Activated CD4-positive, alpha-beta T cell treated with anti-CD3 and anti-CD28 coated beads for 1 hour (primary cell): Measurements from ENCODE around the gene SSH2.

ENCODE experiments used
- DNase-seq: peaks from one replicate; pipeline ENCODE4 v3.0.0-alpha.2; 2020

Gene SSH2

GRCh38 chr17:29595943-29596774, 333.9 kb downstream of the SSH2 start:
- no peak for DNase-seq

DNA sequence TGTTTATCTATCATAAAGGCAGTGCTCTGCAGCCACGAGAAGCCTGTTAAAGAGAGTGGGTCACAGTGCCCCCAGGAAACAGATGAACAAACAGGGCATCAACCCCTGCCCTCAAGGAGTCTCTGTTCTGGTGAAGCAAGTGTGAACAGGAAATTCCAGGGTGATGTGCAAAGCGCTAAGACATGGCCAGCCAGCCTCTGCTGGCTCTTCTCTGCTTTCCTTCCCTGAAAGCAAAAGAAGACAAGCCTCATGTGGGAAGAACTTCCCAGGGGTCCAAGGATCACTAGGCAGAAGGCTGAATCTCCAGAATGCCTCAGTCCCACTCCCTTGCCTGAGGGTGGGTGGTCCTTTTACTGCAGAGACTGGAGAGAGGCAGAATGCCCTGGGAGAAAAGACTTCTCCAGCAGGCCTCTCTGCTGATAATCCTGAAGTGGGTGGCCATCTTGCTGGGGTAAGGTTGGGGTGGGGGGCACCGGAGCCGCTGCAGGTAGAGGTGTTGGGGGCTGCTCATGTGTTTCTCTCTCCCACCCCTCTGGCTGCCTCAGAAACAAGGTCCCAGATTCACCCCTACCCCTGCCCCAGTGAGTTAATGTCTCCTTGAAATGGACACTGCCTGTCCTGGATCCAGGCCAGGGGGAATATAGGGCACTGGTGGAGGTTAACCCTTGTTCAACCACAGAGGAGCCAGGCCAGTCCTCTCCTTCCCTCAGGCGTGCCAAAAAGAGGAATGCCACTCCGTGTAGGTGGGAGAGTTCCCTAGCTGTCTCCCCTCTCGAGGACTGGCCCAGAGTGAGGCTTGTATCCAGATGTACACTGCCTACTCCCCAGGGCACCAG, 334.7 kb downstream of the SSH2 start:
- no peak for DNase-seq

DNA sequence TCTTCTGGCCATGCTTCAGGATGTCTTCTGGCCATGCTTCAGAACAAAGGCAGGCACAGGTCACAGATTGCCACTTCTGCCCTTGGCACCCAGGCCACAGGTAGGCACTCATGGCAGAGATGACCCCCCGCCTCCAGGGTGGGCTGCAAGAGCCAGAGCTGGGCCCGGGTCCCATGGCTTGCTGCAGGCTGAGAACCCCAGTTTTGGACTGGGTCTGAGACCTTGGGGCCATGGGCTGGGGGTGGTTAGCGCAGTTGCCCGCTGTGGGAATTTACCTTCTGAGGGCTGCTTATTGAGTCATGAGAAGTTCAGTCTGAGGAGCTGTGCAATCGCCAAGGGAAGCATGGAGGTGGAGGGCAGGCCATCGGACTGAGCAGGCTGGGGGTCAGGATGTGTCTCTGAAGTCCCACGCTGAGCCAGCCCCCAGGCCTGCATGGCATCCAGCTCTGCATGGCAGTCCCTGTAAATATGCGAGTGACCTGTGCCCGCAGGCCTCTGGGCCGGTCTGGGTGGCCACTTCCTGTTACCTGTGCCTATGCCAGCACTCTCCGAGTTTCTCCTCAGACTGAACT, 335.4 kb downstream of the SSH2 start:
- no peak for DNase-seq

DNA sequence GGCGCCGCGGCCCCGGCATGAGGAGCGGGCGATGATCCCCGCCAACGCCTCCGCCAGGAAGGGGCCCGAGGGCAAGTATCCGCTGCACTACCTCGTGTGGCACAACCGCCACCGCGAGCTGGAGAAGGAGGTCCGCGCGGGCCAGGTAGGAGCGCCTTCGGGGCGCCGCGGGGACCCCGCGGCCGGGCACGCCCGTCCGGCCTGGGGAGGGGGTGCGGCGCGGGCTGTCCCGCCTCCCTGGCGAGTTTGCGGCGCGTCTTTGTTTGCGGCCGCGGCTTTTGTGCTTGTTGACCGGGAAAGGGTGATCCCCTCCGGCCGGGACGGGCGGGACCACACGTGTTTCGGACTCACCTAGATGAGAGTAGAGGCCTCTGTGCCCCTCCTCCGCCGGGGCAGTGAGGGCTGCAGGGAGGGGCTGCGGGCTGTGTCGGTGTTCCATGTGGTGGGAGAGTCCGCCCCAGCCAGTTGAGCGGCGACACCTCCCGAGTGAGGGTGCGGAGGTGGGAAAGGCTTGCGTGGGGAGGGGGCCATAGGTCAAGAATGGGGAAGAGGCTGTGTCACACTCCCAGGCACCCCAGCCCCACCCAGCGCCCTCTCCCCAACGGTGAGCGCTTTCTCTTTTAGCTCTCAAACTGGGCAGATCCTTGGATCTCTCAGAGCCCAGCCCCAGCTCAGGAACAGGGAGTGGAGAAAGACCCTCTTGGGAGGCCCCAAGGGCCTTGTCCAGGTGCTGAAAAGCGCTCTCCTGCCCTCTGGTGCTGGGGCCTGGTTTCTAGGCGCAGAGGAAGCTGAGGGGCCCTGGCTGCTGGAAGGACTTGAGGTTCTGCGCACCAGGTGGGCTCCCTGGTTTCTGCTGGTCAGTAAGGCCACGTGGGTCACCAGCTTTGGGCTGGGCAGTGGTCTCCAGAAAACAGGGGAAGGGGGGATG, 336.2 kb downstream of the SSH2 start:
- DNase-seq: no peak

- DNase-seq: no peak
Measured at GRCh38 chr17:29592850-29593551, 337.0 kb downstream of the SSH2 start, which contains the start of gene ANKRD13B. Gene ANKRD13B, plus strand, starts transcription at chr17:29593132. Its CDS starts 490 bp downstream, at chr17:29593622.

- peak; percentile 60 for DNase-seq
Measured at GRCh38 chr17:29591737-29592608, 338.1 kb downstream of the SSH2 start.

DNA sequence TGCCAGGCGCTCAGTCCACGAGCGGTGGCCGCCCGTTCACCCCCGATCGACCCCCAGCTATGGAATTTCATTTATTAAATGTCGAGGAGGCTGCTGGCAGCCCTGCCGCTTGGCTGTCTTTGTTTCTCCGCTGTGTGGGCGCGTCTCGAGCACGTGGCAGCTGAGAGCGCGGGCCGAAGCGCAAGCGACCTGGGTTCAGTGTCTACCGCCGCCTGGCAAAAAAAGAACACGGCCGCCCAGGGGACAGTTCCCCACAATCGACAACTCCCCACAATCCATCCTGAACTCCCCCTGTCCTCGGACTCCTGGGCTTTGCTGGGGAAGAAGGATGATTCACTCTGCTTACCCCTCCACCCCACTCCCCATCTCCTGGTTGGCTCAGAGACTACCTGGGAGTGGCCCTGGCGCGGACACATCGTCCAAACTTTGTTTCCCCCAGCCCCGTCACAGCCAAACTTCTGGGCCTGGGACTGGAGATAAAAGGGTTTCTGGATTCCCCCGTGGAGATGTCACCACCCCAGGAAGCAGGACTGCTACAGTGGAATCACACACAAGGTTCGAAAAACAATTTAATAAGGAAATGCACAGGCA, 338.8 kb downstream of the SSH2 start:
- DNase-seq: no peak

- DNase-seq: no peak
Measured at GRCh38 chr17:29590411-29591145, 339.4 kb downstream of the SSH2 start.

DNA sequence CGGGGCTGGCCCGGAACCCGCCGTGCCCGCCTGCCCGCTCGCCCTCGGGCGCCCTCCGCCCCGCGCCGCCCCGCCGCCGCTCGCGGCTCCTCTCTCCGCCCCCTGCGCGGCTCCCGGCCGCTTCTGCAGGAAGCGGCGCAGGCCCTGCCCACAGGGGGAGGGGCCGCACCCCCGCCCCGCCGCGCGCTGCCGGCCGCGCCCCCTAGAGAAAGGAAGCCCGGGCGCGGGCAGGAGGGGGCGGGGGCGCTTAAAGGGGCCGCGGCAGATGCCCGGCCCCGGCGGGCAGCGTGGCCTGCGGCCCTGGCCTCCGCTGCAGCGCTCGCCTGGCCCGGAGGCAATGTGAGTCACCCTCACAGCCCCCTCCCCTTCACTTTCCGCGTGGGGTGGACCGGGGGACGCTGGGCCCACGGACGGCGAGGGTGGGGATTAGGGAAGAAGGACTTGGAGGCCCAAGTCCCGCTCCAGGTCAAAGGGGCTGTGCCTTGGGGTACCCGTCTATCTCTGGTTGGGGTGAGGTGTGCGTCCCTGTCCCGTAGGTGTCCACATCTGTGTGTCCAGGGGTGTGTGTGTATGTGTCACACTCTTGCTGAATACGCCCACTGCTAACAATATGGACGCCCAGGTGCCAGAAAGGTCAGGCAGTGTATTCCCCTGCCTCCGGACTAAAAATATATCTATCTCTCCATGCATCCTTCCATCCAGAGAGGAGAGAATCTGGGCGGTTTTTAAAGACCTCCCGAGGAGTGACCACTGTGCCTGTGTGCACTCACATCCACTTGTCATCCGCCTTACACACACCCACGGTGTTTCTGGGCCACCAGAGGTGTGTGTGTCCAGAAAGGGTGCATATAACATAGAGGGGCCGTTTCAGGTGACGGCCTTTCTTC, 340.3 kb downstream of the SSH2 start, which contains the start of gene GIT1:
GIT1 (minus strand) TSS at position 125 of the 887 bp plus-strand sequence. CDS start 270 bp downstream, outside the sequence.
- DNase-seq: peak; percentile 73

DNA sequence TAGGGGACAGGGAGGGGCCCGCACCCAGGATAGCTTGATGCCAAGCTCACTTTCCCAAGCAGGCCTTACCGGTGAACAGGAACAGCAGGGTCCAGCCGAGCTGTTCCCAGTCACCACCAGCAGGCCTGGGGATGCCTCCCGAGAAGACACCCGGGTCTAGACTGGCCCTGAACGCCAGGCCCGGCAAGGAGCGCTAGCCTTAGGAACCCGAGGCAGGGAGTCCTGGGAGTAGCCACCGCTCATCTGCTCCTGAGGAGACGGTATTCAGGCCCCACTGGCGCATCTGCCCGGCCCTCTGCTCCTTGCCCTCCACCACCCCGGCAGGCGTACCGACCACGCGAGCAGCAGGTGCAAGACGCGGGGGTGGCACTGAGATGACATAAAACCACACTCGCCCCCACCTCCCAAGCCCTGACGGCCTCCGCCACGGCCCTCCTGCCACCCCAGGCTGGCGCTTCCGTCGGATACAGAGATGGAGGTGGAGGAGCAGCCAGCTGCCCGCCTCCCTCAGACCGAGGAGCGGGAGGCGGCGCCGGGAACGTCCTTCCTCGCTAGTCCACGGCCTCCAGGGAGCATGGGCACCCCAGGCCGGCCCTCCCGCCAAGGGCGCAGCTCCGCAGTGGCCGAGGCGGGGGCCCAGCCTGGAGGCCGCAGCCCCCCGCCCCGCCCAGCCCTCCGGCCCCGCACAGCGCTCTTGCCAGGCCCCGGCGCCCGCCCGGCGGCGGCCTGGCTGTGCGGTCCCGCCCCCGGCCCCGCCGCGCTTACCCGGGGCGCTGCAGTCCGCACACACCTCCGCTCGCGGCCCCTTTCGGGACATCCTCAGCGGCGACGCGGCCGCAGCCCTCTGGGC, 341.2 kb downstream of the SSH2 start:
- DNase-seq: no peak

DNA sequence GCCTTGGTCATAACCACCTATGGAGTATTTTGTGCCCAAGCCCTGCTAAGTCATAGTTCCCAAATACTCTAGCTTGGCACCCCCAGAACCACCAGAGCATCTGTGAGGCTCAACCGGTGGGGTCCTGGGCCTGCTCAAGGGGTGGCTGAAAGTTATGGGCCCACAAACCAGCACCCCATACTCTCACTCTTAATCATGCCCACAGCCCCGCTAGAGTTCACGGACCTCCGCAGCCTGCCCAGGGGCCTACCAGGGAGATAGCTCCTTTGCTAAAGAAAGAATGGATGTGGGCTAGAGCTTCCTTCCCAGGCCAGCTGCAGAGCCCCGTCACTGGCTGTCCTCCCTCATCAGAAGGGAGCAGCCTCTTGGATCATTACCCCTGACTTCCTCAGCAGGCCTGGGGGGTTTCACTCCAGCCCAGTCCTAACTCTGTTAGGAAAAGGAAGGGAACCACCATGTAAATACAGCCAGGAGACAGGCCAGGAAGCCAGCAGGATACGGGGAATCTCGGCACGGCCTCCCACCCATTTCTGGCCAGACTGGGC, 341.9 kb downstream of the SSH2 start:
- no peak for DNase-seq

DNA sequence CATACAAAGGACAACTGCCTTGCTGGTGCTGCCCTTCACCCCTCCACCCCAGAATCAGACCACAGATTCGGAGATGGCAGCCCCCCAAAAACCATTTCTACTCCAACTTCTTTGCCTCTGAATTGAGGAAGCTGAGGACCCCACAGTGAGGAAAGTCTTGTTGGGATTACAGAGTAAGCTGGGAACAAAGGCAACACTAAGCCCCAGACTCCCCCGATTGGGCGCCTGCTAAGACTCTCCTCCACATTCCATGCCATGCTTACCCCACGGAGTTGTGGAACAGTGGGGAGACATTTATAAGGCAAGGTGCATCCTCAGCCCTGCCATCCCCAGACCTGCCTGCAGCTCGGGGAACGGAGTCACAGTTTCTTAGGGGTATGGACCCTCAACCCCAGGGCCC, 342.4 kb downstream of the SSH2 start:
- DNase-seq: no peak

DNA sequence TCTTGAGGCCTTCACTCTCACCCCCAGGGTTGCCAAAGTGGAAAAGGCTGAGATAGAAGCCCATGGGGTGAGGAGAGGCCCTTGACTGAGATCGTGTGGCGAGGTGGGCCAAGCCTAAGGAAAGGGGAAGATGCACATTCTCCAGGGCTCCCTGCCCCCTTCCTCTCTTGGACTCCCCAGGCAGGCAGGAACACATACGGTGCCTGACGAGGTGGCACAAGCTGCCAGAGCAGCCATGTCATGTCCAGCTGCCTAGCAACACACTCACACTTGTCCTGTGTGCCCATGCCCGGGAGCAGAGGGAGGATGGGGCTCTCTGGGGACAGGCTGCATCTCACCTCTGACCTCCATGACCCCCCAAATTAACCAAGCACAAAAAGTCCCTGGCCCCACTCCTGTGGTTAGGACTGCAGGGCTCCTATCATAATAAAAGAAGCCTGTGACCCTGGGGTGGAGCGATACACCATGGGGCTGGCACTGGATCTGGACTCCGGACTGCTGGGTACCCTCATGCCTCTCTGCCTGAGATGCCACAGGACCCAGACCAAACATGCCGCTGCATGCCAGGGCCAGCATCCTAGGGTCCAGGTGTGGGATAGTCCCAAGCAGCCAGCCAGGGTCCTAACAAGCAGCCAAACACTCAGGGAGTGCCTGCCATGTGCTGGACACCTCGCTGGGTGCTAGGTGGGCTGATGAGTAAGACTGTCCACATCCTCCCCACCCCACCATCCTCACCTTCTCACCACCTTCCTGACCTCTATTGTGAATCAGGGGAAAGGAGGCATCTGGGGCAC, 343.2 kb downstream of the SSH2 start:
- no peak for DNase-seq

- no peak for DNase-seq
Measured at GRCh38 chr17:29585080-29585751, 344.8 kb downstream of the SSH2 start.

DNA sequence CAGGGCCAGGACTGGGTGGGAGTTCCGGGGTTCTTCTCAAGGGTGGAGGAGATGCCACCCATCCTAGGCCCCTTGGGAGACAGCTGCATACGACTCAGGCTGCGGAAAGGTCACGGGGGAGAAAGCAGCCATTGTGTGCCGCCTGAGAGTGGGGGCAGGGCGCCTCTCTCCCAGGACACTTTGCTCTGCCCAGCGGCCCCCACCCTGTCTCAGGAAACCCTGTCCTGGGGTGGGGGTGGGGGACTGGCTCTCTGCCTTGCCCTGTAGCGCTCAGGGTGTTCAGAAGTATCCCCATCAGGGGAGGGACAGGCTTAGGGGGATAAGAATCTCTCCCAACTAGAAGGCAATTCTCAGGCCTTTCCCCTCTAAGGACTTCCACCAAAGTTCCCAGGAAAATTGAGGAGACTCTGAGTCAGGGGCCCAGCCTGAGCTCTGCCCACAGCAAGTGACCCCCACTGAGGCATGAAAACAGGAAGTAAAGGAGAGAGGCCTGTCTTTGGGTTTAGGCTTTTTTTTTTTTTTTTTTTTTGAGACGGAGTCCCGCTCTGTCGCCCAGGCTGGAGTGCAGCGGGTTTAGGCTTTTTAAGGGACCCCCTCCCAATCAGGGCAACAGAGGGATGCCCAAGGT, 345.5 kb downstream of the SSH2 start:
- no peak for DNase-seq
